ENCODE measurements around the gene SLC10A3.

SLC10A3 gene

GRCh38 chrX:154490414-154491083 lies at the start of gene SLC10A3:
SLC10A3 (minus strand) TSS chrX:154490629; CDS start chrX:154488940, 1,689 bp downstream.
- TF ChIP-seq CTCF (IDR thresholded peaks at IDR 0.05; ENCODE audit: low read depth, low read length) = peak; percentile 1

GRCh38 chrX:154539077-154539476 lies 48.6 kb upstream of the SLC10A3 start:
- DNase-seq (ENCODE audit: extremely low read depth, low read depth) = no peak
- TF ChIP-seq CTCF (IDR thresholded peaks at IDR 0.05; ENCODE audit: low read depth, low read length) = no peak

More at GRCh38 chrX:154490414-154491083, at the start of gene SLC10A3:
- DNase-seq (ENCODE audit: extremely low read depth, low read depth) = peak; percentile 80

- TF ChIP-seq CTCF (IDR thresholded peaks at IDR 0.05; ENCODE audit: low read depth, low read length) = no peak
- DNase-seq (ENCODE audit: extremely low read depth, low read depth) = no peak
Measured at GRCh38 chrX:154535892-154536291, 45.5 kb upstream of the SLC10A3 start.

DNA sequence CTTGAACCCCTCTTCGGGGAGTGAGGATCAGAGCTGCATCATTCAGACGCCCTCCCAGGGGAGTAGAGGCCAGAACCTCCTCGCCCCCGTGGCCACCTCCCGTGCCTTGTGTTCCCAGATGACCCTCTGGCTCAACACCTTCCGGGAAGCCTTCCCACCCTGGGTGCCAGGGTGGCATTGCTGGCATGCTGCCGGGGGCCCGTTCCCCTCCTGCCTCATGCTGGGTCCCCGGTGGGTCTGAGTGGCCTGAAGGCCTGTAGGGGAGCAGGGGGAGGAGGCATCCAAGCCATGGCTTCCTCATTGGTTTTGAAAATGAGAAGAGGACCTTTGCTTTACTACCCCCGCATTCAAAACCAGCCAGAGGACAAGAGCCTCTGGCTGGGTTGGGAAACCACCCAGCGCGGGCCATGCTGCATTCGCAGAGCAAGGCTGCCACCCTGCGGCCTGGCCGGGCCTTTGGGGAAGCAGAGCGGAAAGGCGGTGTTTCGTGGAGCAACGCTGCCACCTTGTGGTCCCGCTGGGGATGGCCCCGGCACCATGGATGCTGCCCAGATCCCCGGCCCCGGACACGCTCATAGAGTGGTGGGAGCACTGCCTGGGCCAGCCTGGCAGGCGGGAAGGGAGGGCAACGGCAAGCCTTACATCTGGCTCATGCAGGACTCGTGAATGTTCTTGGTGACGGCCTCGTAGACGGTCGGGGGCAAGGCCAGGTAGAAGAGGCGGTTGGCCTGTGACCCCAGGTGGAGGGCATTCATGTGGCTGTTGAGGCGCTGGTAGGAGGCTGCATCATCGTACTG lies 44.3 kb upstream of the SLC10A3 start:
- DNase-seq (ENCODE audit: extremely low read depth, low read depth) = no peak
- TF ChIP-seq CTCF (IDR thresholded peaks at IDR 0.05; ENCODE audit: low read depth, low read length) = peak; percentile 99

DNA sequence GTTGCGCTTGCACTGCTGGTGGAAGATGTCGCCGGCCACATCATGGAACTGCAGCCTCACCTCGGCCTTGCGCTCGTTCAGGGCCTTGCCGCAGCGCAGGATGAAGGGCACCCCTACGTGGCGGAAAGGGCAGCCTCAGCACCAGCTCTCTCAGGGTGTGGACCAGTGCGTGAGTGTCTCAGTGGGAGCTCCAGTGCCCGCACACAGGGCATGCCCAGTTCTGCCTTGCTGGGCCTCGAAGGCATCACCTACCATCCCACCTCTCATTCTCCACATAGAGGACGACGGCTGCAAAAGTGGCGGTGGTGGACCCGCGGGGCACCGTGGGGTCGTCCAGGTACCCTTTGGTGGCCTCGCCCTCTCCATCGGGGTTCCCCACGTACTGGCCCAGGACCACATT lies 42.3 kb upstream of the SLC10A3 start:
- TF ChIP-seq CTCF (IDR thresholded peaks at IDR 0.05; ENCODE audit: low read depth, low read length) = no peak

GRCh38 chrX:154531626-154532025 lies 41.2 kb upstream of the SLC10A3 start:
- DNase-seq (ENCODE audit: extremely low read depth, low read depth) = no peak
- TF ChIP-seq CTCF (IDR thresholded peaks at IDR 0.05; ENCODE audit: low read depth, low read length) = no peak

More for the DNA sequence above, 42.3 kb upstream of the SLC10A3 start:
- no peak for DNase-seq (ENCODE audit: extremely low read depth, low read depth)

DNA sequence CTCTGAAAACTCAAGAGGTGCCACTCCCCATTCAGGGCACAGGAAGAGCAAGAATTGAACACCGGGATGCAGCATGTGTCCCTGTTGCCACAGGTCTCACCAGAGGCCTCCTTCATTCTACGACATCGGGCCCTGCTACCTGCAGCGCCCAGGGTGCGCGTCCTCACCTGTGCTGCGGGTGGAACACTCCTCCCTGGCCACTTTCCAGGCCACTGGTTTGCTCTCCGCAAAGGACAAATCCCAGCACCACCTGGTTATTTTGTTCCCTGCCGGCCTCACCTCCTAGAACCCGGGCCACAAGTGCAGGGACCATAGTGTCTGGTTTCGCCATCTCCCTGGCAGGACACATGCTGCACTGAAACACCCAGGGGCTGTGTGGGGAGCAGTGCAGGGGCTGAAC lies 39.9 kb upstream of the SLC10A3 start:
- no peak for DNase-seq (ENCODE audit: extremely low read depth, low read depth)
- no peak for TF ChIP-seq CTCF (IDR thresholded peaks at IDR 0.05; ENCODE audit: low read depth, low read length)
